Spinal cord (tissue), 10 donors: ENCODE data around the gene STIM2. TPM values are rescaled to one million over a fixed set of nuclear protein-coding genes. Genes with fewer than 3 reads are reported as not detected.

Experiments used
- DNase-seq, 6 donors: peaks; one replicate each; pipeline versions ENCODE4 v3.0.0 to v3.0.0-alpha.2; 2013 to 2015; ENCODE audit warnings: low spot score in 6 of 6, low read depth in 4 of 6
- H3K27ac ChIP-seq: one replicate; pipeline ENCODE4 v1.5.1; 2013; ENCODE audit warnings: low read depth, low read length, control low read depth
- H3K27me3 ChIP-seq: one replicate; pipeline ENCODE4 v1.6.1; 2013; ENCODE audit warnings: low read length; ENCODE audit not compliant: control insufficient read depth, insufficient read depth
- H3K36me3 ChIP-seq: one replicate; pipeline ENCODE4 v1.6.1; 2013; ENCODE audit warnings: low read length; ENCODE audit not compliant: control insufficient read depth, insufficient read depth
- H3K4me1 ChIP-seq: one replicate; pipeline ENCODE4 v1.6.1; 2013; ENCODE audit warnings: low read length; ENCODE audit not compliant: control insufficient read depth, insufficient read depth
- H3K4me3 ChIP-seq: one replicate; pipeline ENCODE4 v1.5.1; 2013; ENCODE audit warnings: low read depth, low read length, control low read depth
- H3K9me3 ChIP-seq: one replicate; pipeline ENCODE4 v1.6.1; 2013; ENCODE audit warnings: low read length; ENCODE audit not compliant: control insufficient read depth, insufficient read depth
- WGBS: methylation state at CpG from one replicate; pipeline ENCODE4 v1.1.5; 2013; ENCODE audit warnings: missing lambda C conversion rate; ENCODE audit not compliant: insufficient coverage; 5-methylcytosine and 5-hydroxymethylcytosine counted together
- polyA plus RNA-seq, 2 donors: library from polyadenylated mRNA; unstranded; fragments of 120-200 nt; gene quantifications; one replicate each; pipeline ENCODE4 v1.2.1, GENCODE V29; 2013; ENCODE audit not compliant: insufficient read length in 2 of 2
- total RNA-seq, 2 donors: library from RNA; depleted of rRNA in 1 of 2; stranded (reverse); fragments of 120-200 nt in 1 of 2; fragments of >200 nt in 1 of 2; gene quantifications; one replicate each; pipeline versions ENCODE4 v1.2.3 to v1.2.4, GENCODE V29; 2013 to 2014
- donor health status: healthy.

The STIM2 gene
- total and polyA plus RNA-seq, 4 donors, result 27.3 to 69.5 (median 44.2) TPM

DNA sequence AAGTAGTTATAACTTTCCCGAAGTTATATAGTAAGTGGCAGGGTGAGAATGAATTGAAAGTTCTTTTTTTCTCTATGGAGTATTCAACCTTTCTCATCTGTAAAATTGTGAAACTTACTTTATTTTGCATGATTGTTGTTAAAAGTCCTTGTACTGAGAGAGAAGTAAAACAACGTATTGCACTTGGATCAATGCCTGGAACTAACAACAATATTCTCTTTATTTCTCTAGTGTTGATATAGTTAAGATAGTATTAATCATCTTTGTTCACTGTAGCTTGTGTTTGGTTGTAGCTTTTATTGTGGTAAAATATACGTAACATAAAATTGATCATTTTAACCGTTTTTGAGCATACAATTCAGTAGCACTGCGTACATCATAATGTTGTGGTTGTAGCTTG is 48.7 kb downstream of the STIM2 start:
- H3K9me3 ChIP-seq, result no peaks in the 10 kb centered on the region
- no peak overlapping the region for H3K4me3 ChIP-seq
- peak in 1 of 6 donors; percentile 21 for DNase-seq
- H3K27me3 ChIP-seq, result no peaks in the 10 kb centered on the region
- H3K4me1 ChIP-seq, result no peaks in the 10 kb centered on the region
- H3K27ac ChIP-seq, result no peak overlapping the region
- no CpG with 5 or more reads among the region's 5 CpGs for WGBS
- no peaks in the 10 kb centered on the region for H3K36me3 ChIP-seq

GRCh38 chr4:26911254-26911653 is 50.6 kb downstream of the STIM2 start:
- no peaks in the 10 kb centered on the region for H3K36me3 ChIP-seq
- H3K27ac ChIP-seq, result no peak overlapping the region
- H3K4me3 ChIP-seq, result no peak overlapping the region
- no peaks in the 10 kb centered on the region for H3K27me3 ChIP-seq
- H3K4me1 ChIP-seq, result no peaks in the 10 kb centered on the region
- no peaks in the 10 kb centered on the region for H3K9me3 ChIP-seq
- DNase-seq, result no peak

DNA sequence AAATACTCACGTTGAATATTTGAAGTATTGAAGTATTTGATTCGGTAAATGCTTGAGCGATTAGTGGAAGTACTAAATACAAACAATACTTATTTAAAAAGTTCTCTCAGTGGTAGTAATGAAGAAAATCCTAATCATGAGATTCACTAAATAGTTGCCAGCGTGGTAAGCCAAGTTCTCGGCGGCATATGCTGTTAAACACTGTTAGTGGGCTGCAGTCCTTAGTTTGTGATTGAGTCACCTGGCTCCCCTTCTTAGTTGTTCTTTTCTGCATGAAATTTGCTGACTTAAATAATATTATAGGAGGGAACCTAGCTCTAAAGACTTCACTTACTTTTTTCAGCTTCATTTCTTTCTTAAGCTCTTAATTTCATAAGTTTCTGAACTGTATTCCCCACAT is 51.4 kb downstream of the STIM2 start:
- H3K4me3 ChIP-seq, result no peak overlapping the region
- no CpG with 5 or more reads among the region's 6 CpGs for WGBS
- H3K27ac ChIP-seq, result no peak overlapping the region

GRCh38 chr4:26912810-26913209 is 52.2 kb downstream of the STIM2 start:
- no peaks in the 10 kb centered on the region for H3K9me3 ChIP-seq
- H3K27me3 ChIP-seq, result no peaks in the 10 kb centered on the region
- H3K27ac ChIP-seq, result no peak overlapping the region
- WGBS, result no CpG with 5 or more reads among the region's 3 CpGs
- H3K36me3 ChIP-seq, result no peaks in the 10 kb centered on the region
- H3K4me1 ChIP-seq, result no peaks in the 10 kb centered on the region
- H3K4me3 ChIP-seq, result no peak overlapping the region
- no peak for DNase-seq

More for the DNA sequence above, 51.4 kb downstream of the STIM2 start:
- Histone ChIP-seq H3K9me3 (no peaks in the 10 kb centered on the region), H3K4me1 (no peaks in the 10 kb centered on the region), H3K36me3 (no peaks in the 10 kb centered on the region), H3K27me3 (no peaks in the 10 kb centered on the region)
- DNase-seq, result peak in 1 of 6 donors; percentile 9

- Histone ChIP-seq H3K27me3 (no peaks in the 10 kb centered on the region), H3K4me1 (no peaks in the 10 kb centered on the region), H3K4me3 (no peak overlapping the region), H3K27ac (no peak overlapping the region), H3K9me3 (peaks cover 2% of the 10 kb centered on the region), H3K36me3 (no peaks in the 10 kb centered on the region)
- peak in 2 of 6 donors; percentile 53 to 54 for DNase-seq
- no CpG with 5 or more reads among the region's 1 CpG for WGBS
Measured at GRCh38 chr4:26916195-26916594, 55.6 kb downstream of the STIM2 start.

- Histone ChIP-seq H3K9me3 (no peaks in the 10 kb centered on the region), H3K27me3 (no peaks in the 10 kb centered on the region), H3K4me1 (no peaks in the 10 kb centered on the region), H3K36me3 (no peaks in the 10 kb centered on the region), H3K27ac (no peak overlapping the region), H3K4me3 (no peak overlapping the region)
- DNase-seq, result no peak
- WGBS, result no CpG with 5 or more reads among the region's 4 CpGs
Measured at GRCh38 chr4:26930964-26931363, 70.3 kb downstream of the STIM2 start.

GRCh38 chr4:26931451-26931850 is 70.8 kb downstream of the STIM2 start:
- Histone ChIP-seq H3K27ac (no peak overlapping the region), H3K36me3 (no peaks in the 10 kb centered on the region), H3K9me3 (no peaks in the 10 kb centered on the region), H3K4me3 (no peak overlapping the region), H3K4me1 (no peaks in the 10 kb centered on the region), H3K27me3 (no peaks in the 10 kb centered on the region)
- no CpG with 5 or more reads among the region's 1 CpG for WGBS
- no peak for DNase-seq

DNA sequence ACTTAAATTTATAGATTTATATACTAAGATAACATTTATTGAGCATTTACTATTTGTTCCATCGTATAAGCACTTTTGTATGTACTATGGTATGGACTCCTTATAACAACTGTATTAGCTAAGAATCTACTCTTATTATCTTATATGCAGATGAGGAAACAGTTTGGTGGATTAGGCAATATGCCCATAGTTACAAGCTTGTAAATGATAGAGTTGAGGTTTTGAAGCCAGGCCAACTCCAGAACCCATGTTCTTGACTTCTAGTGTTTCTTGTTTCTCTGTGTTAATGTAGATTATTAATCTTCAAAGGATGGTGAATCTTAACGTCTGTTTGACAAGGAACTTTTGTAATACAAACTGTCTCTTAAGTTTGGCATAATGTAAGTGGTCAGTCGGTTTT is 71.3 kb downstream of the STIM2 start:
- no CpG with 5 or more reads among the region's 3 CpGs for WGBS
- Histone ChIP-seq H3K27ac (no peak overlapping the region), H3K4me1 (no peaks in the 10 kb centered on the region), H3K36me3 (no peaks in the 10 kb centered on the region), H3K27me3 (no peaks in the 10 kb centered on the region), H3K9me3 (no peaks in the 10 kb centered on the region), H3K4me3 (no peak overlapping the region)
- no peak for DNase-seq

DNA sequence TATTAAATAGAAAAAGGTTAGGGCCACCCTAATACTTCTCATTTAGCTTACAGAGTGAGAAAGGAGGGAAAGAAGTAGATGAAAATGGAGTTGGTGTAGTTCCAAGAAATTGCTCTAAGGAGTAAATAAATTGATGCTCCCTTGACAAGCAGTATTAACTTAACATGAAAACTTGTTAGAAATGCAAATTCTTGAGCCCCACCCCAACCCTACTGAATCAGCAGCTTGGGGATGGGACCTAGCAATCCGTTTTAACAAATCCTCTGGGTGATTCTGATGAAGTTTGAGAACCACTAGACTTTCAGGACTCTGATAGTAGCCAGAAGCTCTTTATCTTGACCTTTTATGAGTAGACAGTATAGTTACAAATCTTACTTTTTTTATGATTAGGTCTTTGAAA is 74.8 kb downstream of the STIM2 start:
- DNase-seq, result no peak
- no CpG with 5 or more reads among the region's 1 CpG for WGBS
- Histone ChIP-seq H3K4me3 (no peak overlapping the region), H3K27me3 (no peaks in the 10 kb centered on the region), H3K9me3 (no peaks in the 10 kb centered on the region), H3K36me3 (no peaks in the 10 kb centered on the region), H3K4me1 (no peaks in the 10 kb centered on the region), H3K27ac (no peak overlapping the region)

DNA sequence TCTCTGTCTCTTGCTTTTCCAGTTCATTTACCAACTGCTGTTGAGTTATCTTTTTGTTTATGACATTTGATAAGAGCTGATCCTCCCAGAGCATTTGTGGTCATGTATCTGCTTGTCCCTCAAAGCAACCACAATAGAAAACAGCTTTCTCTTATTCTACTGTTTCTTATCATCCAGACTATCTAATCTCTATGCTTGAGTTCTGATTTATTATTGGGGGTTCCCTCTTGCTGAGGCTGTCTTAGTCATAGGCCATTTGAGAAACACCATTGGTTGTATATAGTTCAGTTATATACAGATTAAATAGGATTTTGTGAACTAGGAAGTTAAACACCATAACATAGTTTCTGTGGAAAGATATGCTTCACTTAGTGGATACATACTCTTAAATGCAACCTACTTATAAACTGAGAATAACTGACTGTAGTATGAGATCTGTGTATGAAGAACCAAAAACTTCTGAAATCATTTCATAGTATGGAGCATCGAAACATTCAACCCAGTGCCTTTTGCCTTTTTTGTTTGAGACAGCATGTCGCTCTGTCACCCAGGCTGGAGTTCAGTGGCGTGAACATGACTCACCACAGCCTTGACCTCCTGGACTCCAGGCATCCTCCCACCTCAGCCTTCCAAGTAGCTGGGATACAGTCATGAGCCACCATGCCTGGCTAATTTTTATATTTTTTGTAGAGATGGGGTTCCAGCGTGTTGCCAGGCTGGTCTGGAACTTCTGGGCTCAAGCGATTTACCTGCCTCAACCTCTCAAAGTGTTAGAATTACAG is 75.8 kb downstream of the STIM2 start:
- no peaks in the 10 kb centered on the region for H3K9me3 ChIP-seq
- no peak for DNase-seq
- no peaks in the 10 kb centered on the region for H3K4me1 ChIP-seq
- no peaks in the 10 kb centered on the region for H3K27me3 ChIP-seq
- 92% methylated on average over 2 of the region's 5 CpGs for WGBS
- no peak overlapping the region for H3K4me3 ChIP-seq
- H3K36me3 ChIP-seq, result no peaks in the 10 kb centered on the region
- no peak overlapping the region for H3K27ac ChIP-seq
